OCI-LY7 (cell line): ENCODE data around the gene SAMD13. TPM values are rescaled to one million over a fixed set of nuclear protein-coding genes. Genes with fewer than 3 reads are reported as not detected.

Source experiments
- BruUV-seq: library from RNA; stranded (reverse); fragments of 400-500 nt; replicated peaks from 2 replicates; lab custom pipeline; 2021; lab: Mats Ljungman, UMichigan
- CTCF ChIA-PET: fragments of 300-600 bp; sonication (Branson Sonifier 250); formaldehyde crosslinking; loops from one replicate; lab custom pipeline; 2022; ENCODE audit warnings: antibody characterized with exemption; ENCODE audit not compliant: unreplicated experiment; lab: Charles Lee
- POLR2A ChIA-PET: fragments of 300-600 bp; sonication (Branson Sonifier 250); formaldehyde crosslinking; loops from one replicate; lab custom pipeline; 2022; ENCODE audit warnings: antibody characterized with exemption; lab: Charles Lee
- DNase-seq: peaks from one replicate; pipeline ENCODE4 v3.0.0-alpha.2; 2015; ENCODE audit warnings: low spot score
- H2AFZ ChIP-seq: fragments of 200-600 bp; sonication (generic), shearing (Covaris generic); 2 replicates; pipeline ENCODE4 v1.6.1; 2014; ENCODE audit warnings: mild to moderate bottlenecking, antibody characterized with exemption, low read length, moderate library complexity
- H3K27ac ChIP-seq: fragments of 200-600 bp; sonication (generic); 2 replicates; pipeline ENCODE4 v1.5.1; 2014; ENCODE audit warnings: mixed run types, low read depth, mild to moderate bottlenecking, moderate library complexity, low read length, inconsistent platforms; ENCODE audit not compliant: poor library complexity, severe bottlenecking
- H3K36me3 ChIP-seq: fragments of 200-600 bp; sonication (generic); 2 replicates; pipeline ENCODE4 v1.6.1; 2014; ENCODE audit warnings: mild to moderate bottlenecking, antibody characterized with exemption, low read length, moderate library complexity, mixed read lengths; ENCODE audit not compliant: insufficient read depth
- H3K4me1 ChIP-seq: fragments of 200-600 bp; sonication (generic); 2 replicates; pipeline ENCODE4 v1.5.1; 2014; ENCODE audit warnings: mild to moderate bottlenecking, low read length; ENCODE audit not compliant: insufficient read depth, poor library complexity, severe bottlenecking
- H3K4me2 ChIP-seq: fragments of 200-600 bp; sonication (generic); 2 replicates; pipeline ENCODE4 v1.6.1; 2014; ENCODE audit warnings: mild to moderate bottlenecking, low read length
- H3K4me3 ChIP-seq: fragments of 200-600 bp; sonication (generic); 2 replicates; pipeline ENCODE4 v1.5.1; 2014; ENCODE audit warnings: mild to moderate bottlenecking, low read depth, low read length; ENCODE audit not compliant: poor library complexity, severe bottlenecking
- H3K79me2 ChIP-seq: fragments of 200-600 bp; sonication (generic); 2 replicates; pipeline ENCODE4 v1.6.1; 2016; ENCODE audit warnings: low read depth, mild to moderate bottlenecking, low read length, moderate library complexity, mixed read lengths; ENCODE audit not compliant: insufficient read depth
- H3K9me2 ChIP-seq: fragments of 200-600 bp; sonication (generic); 2 replicates; pipeline ENCODE4 v1.6.1; 2016; ENCODE audit warnings: mild to moderate bottlenecking, low read length, mixed read lengths; ENCODE audit not compliant: insufficient read depth
- H3K9me3 ChIP-seq: fragments of 200-600 bp; sonication (generic); 2 replicates; pipeline ENCODE4 v1.6.1; 2014; ENCODE audit warnings: mild to moderate bottlenecking, mixed run types, low read length, mixed read lengths
- H4K20me1 ChIP-seq: fragments of 200-600 bp; sonication (generic); 2 replicates; pipeline ENCODE4 v1.6.1; 2014; ENCODE audit warnings: mild to moderate bottlenecking, antibody characterized with exemption, low read length, moderate library complexity, mixed read lengths; ENCODE audit not compliant: insufficient read depth
- EZH2phosphoT487 ChIP-seq: fragments of 200-600 bp; sonication (generic); IDR thresholded peaks from 2 replicates; pipeline ENCODE4 v1.6.1; 2018; ENCODE audit warnings: low read depth, borderline replicate concordance, mild to moderate bottlenecking, mixed run types, antibody characterized with exemption, low read length, moderate library complexity, mixed read lengths
- intact Hi-C: fragments of 100-400 bp; cut with micrococcal nuclease; formaldehyde crosslinking; loops from one replicate; pipeline ENCODE4 v1.10.0; 2022; ENCODE audit not compliant: unreplicated experiment
- total RNA-seq, 2 experiments: library from RNA; depleted of rRNA in 1 of 2; stranded (reverse); fragments of >200 nt in 1 of 2; shearing (Covaris generic) in 1 of 2; gene quantifications; 2 replicates each; pipeline ENCODE4 v1.2.3, GENCODE V29; 2014 to 2022
- TF ChIP-seq, protein P1 (sequence below): fragments of 200-600 bp; sonication (generic); conservative IDR thresholded peaks from 2 replicates; pipeline ENCODE4 v1.5.1; 2014; ENCODE audit warnings: mild to moderate bottlenecking, antibody characterized with exemption, low read length, moderate library complexity, mixed read lengths

The SAMD13 gene
- total RNA-seq, 2 experiments from 2014 or later = 5.4 to 5.7 TPM

DNA sequence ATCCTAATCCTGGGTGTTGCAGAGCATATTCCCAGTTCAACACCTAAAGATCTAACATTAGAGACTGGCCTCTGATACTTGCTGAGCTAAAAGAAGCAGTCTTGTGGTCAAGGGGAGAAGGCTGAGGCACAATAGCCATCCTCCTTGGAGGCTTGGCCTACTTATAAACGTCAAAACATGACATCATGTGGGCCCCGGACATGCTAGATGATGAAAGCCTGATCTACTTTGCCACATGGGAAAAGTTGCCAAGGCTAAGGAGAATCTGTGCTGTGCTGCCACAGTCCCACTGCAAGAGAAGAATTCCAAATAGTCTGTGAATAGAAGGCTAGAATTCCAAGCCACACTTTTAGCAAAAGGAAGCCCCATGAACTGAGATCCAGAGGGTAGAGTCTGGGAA, 43.9 kb upstream of the SAMD13 start:
- intact Hi-C loops = loop anchor here (10.0 kb wide), 1 partner anchor 167 kb away; no protein-coding TSS in a partner anchor
- no peak overlapping the region for H3K4me2 ChIP-seq
- no peak overlapping the region for H3K4me3 ChIP-seq
- POLR2A ChIA-PET = no interaction called here
- no peaks in the 10 kb centered on the region for H3K4me1 ChIP-seq
- no peaks in the 10 kb centered on the region for H4K20me1 ChIP-seq
- no peaks in the 10 kb centered on the region for H3K79me2 ChIP-seq
- CTCF ChIA-PET = no interaction called here
- no peaks in the 10 kb centered on the region for H3K9me3 ChIP-seq
- TF ChIP-seq, protein P1, sequence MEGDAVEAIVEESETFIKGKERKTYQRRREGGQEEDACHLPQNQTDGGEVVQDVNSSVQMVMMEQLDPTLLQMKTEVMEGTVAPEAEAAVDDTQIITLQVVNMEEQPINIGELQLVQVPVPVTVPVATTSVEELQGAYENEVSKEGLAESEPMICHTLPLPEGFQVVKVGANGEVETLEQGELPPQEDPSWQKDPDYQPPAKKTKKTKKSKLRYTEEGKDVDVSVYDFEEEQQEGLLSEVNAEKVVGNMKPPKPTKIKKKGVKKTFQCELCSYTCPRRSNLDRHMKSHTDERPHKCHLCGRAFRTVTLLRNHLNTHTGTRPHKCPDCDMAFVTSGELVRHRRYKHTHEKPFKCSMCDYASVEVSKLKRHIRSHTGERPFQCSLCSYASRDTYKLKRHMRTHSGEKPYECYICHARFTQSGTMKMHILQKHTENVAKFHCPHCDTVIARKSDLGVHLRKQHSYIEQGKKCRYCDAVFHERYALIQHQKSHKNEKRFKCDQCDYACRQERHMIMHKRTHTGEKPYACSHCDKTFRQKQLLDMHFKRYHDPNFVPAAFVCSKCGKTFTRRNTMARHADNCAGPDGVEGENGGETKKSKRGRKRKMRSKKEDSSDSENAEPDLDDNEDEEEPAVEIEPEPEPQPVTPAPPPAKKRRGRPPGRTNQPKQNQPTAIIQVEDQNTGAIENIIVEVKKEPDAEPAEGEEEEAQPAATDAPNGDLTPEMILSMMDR = no peak
- TF ChIP-seq EZH2phosphoT487 = no peak
- no peaks in the 10 kb centered on the region for H3K9me2 ChIP-seq
- no peaks in the 10 kb centered on the region for H3K36me3 ChIP-seq
- BruUV-seq = no TSS peak
- no peak for DNase-seq
- H2AFZ ChIP-seq = no peak overlapping the region
- H3K27ac ChIP-seq = no peak overlapping the region

DNA sequence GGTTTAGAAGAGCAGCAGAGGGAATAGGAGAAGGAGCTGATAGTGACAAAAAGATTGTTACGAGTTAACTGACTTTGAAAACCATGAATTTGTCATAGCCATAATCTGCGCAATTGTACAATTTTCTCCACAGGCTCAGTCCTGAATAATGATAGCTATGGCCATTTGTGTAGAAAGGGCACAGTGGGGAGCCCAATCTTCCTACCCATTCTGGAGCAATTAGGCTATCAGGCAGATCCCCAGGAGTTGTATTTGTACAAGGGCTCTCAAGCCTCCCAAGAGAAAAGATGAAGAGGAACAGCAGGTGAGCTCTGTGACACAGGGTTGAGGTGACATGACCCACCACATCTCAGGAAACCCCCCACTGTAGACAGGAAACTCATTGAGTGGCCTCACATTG, 42.1 kb upstream of the SAMD13 start:
- H3K4me2 ChIP-seq = no peak overlapping the region
- no peaks in the 10 kb centered on the region for H4K20me1 ChIP-seq
- intact Hi-C loops = loop anchor here (10.0 kb wide), 1 partner anchor 165 kb away; no protein-coding TSS in a partner anchor
- H3K9me2 ChIP-seq = no peaks in the 10 kb centered on the region
- no peak for DNase-seq
- no peak overlapping the region for H2AFZ ChIP-seq
- H3K79me2 ChIP-seq = no peaks in the 10 kb centered on the region
- CTCF ChIA-PET = no interaction called here
- no peak overlapping the region for H3K27ac ChIP-seq
- H3K4me1 ChIP-seq = no peaks in the 10 kb centered on the region
- no TSS peak for BruUV-seq
- POLR2A ChIA-PET = interaction anchor here (1.2 kb wide), 1 partner anchor 115 kb away, joined by 3 read pairs; the partner anchor contains the start of gene PRKACB
- H3K4me3 ChIP-seq = no peak overlapping the region
- no peaks in the 10 kb centered on the region for H3K9me3 ChIP-seq
- TF ChIP-seq, protein P1 = no peak
- no peak for TF ChIP-seq EZH2phosphoT487
- H3K36me3 ChIP-seq = no peaks in the 10 kb centered on the region

DNA sequence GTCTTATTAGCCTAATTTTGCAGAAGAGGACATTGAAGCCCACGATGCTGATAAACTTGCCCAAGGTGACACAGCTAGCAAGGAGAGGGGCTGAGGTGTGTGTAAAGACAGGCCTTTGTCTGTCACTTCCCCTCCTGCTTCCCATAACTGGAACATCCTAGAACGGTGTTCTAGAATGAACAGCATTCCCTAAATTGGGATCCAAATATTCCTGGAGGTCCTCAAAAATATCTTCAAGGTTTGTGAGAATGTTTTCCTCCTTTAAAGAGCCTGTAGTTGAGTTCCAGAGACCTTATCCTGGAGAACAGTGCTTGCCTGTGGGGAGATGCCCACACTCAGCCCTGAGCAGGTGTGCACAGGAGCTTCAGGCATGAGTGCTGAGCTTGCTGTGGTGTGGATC, 41.5 kb upstream of the SAMD13 start:
- H3K9me2 ChIP-seq = no peaks in the 10 kb centered on the region
- no peaks in the 10 kb centered on the region for H3K4me1 ChIP-seq
- TF ChIP-seq EZH2phosphoT487 = no peak
- TF ChIP-seq, protein P1 = no peak
- H2AFZ ChIP-seq = no peak overlapping the region
- H3K9me3 ChIP-seq = no peaks in the 10 kb centered on the region
- no peaks in the 10 kb centered on the region for H4K20me1 ChIP-seq
- DNase-seq = no peak
- no peak overlapping the region for H3K27ac ChIP-seq
- no peaks in the 10 kb centered on the region for H3K36me3 ChIP-seq
- ChIA-PET POLR2A (interaction anchor here (1.2 kb wide), 1 partner anchor 116 kb away, joined by 3 read pairs; the partner anchor contains the start of gene PRKACB), CTCF (no interaction called here)
- H3K4me3 ChIP-seq = no peak overlapping the region
- H3K4me2 ChIP-seq = no peak overlapping the region
- intact Hi-C loops = loop anchor here (10.0 kb wide), 1 partner anchor 165 kb away; no protein-coding TSS in a partner anchor
- no peaks in the 10 kb centered on the region for H3K79me2 ChIP-seq
- no TSS peak for BruUV-seq
